HL-60 (cell line): ENCODE results near the gene PLCD1.
"Not testable (repeated sequence)": the region's sequence is repeated elsewhere in the genome, so short reads cannot be mapped to it uniquely, and the experiment has no call there.

Experiments
- POLR2AphosphoS5 ChIP-seq: IDR thresholded peaks from 2 replicates; pipeline ENCODE4 v1.6.1; 2012; ENCODE audit warnings: low read depth
- TF ChIP-seq, protein P1 (sequence below): IDR thresholded peaks from one replicate; pipeline ENCODE4 v1.5.1; 2011; ENCODE audit warnings: low read length, control low read depth, inconsistent platforms; ENCODE audit not compliant: insufficient read depth

- TF ChIP-seq, protein P1, sequence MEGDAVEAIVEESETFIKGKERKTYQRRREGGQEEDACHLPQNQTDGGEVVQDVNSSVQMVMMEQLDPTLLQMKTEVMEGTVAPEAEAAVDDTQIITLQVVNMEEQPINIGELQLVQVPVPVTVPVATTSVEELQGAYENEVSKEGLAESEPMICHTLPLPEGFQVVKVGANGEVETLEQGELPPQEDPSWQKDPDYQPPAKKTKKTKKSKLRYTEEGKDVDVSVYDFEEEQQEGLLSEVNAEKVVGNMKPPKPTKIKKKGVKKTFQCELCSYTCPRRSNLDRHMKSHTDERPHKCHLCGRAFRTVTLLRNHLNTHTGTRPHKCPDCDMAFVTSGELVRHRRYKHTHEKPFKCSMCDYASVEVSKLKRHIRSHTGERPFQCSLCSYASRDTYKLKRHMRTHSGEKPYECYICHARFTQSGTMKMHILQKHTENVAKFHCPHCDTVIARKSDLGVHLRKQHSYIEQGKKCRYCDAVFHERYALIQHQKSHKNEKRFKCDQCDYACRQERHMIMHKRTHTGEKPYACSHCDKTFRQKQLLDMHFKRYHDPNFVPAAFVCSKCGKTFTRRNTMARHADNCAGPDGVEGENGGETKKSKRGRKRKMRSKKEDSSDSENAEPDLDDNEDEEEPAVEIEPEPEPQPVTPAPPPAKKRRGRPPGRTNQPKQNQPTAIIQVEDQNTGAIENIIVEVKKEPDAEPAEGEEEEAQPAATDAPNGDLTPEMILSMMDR: not testable (repeated sequence)
- TF ChIP-seq POLR2AphosphoS5: not testable (repeated sequence)
Measured at GRCh38 chr3:37988376-37988775, 41.1 kb downstream of the PLCD1 start.
